Ishikawa (cell line): Measurements from ENCODE around the gene DOCK8.
A peak's percentile ranks its signal among the peaks of the same experiment; 100 is the strongest.

Experiments used
- CEBPB ChIP-seq: IDR thresholded peaks from 2 replicates; pipeline ENCODE4 v1.6.1; 2012
- CREB1 ChIP-seq: IDR thresholded peaks from 2 replicates; pipeline ENCODE4 v1.6.1; 2012; ENCODE audit warnings: low read depth
- EGR1 ChIP-seq: IDR thresholded peaks from 2 replicates; pipeline ENCODE4 v1.6.1; 2012
- EP300 ChIP-seq: IDR thresholded peaks from 2 replicates; pipeline ENCODE4 v1.6.1; 2012; ENCODE audit warnings: borderline replicate concordance
- FOXM1 ChIP-seq: IDR thresholded peaks from 2 replicates; pipeline ENCODE4 v1.6.1; 2012; ENCODE audit warnings: low read depth, borderline replicate concordance
- NFIC ChIP-seq: IDR thresholded peaks from 2 replicates; pipeline ENCODE4 v1.6.1; 2012
- RAD21 ChIP-seq: IDR thresholded peaks from 2 replicates; pipeline ENCODE4 v1.6.1; 2012; ENCODE audit warnings: low read depth
- TAF1 ChIP-seq: IDR thresholded peaks from 2 replicates; pipeline ENCODE4 v1.6.1; 2012; ENCODE audit warnings: low read depth, mild to moderate bottlenecking
- TCF12 ChIP-seq: IDR thresholded peaks from 2 replicates; pipeline ENCODE4 v1.6.1; 2012; ENCODE audit warnings: low read depth
- TEAD4 ChIP-seq: IDR thresholded peaks from 2 replicates; pipeline ENCODE4 v1.6.1; 2012
- YY1 ChIP-seq: IDR thresholded peaks from 2 replicates; pipeline ENCODE4 v1.6.1; 2012; ENCODE audit warnings: low read depth
- ZBTB7A ChIP-seq: IDR thresholded peaks from 2 replicates; pipeline ENCODE4 v1.6.1; 2012; ENCODE audit warnings: low read depth
- TF ChIP-seq, protein P1 (sequence below): IDR thresholded peaks from 2 replicates; pipeline ENCODE4 v1.6.1; 2012; ENCODE audit warnings: low read depth, mild to moderate bottlenecking
- TF ChIP-seq, protein P2 (sequence below): IDR thresholded peaks from 2 replicates; pipeline ENCODE4 v1.6.1; 2012
- TF ChIP-seq, protein P3 (sequence below): IDR thresholded peaks from 2 replicates; pipeline ENCODE4 v1.6.1; 2012

The DOCK8 gene

DNA sequence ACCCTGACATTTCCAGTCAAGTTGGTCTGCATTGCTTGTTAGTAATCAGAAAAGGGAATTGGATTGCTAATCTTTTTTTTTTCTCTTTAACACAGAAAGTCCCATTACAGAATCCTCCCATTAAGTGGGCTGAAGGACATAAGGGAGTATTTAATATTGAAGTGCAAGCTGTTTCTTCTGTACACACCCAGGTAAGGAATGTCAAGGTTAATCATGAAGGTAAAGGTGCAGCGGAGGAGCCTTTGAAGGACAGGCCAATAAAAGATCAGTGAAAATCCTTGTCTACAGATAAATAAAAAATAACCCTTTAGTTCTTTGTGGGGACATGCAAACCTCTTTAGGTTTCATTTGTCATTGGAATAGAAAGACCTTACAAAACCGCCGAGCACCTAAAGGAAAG is 161.4 kb downstream of the DOCK8 start:
- TF ChIP-seq ZBTB7A, result no peak
- TF ChIP-seq CREB1, result no peak
- no peak for TF ChIP-seq EP300
- TF ChIP-seq NFIC, result no peak
- TF ChIP-seq EGR1, result no peak
- TF ChIP-seq, protein P1, sequence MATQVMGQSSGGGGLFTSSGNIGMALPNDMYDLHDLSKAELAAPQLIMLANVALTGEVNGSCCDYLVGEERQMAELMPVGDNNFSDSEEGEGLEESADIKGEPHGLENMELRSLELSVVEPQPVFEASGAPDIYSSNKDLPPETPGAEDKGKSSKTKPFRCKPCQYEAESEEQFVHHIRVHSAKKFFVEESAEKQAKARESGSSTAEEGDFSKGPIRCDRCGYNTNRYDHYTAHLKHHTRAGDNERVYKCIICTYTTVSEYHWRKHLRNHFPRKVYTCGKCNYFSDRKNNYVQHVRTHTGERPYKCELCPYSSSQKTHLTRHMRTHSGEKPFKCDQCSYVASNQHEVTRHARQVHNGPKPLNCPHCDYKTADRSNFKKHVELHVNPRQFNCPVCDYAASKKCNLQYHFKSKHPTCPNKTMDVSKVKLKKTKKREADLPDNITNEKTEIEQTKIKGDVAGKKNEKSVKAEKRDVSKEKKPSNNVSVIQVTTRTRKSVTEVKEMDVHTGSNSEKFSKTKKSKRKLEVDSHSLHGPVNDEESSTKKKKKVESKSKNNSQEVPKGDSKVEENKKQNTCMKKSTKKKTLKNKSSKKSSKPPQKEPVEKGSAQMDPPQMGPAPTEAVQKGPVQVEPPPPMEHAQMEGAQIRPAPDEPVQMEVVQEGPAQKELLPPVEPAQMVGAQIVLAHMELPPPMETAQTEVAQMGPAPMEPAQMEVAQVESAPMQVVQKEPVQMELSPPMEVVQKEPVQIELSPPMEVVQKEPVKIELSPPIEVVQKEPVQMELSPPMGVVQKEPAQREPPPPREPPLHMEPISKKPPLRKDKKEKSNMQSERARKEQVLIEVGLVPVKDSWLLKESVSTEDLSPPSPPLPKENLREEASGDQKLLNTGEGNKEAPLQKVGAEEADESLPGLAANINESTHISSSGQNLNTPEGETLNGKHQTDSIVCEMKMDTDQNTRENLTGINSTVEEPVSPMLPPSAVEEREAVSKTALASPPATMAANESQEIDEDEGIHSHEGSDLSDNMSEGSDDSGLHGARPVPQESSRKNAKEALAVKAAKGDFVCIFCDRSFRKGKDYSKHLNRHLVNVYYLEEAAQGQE, result no peak

DNA sequence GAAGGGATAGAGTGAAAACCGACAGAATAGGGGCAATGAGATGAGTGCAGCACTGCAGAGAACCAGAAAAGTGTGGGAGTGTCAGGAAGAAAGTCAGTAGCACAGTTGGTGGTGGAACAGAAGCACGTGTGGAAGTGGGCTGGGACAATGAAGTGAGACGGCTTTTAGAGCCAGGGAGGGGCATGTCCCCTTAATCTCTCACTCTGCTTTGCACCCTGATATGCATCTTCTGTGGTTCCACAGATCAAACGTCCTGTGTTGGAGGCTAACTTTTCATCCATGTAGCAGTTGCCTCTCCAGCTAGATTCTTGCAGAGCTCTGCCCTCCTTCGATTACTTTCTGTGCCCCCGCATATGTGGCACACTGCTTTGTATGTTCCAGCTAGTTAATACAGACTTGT is 163.6 kb downstream of the DOCK8 start:
- no peak for TF ChIP-seq CREB1
- no peak for TF ChIP-seq TCF12
- no peak for TF ChIP-seq FOXM1
- TF ChIP-seq, protein P2, sequence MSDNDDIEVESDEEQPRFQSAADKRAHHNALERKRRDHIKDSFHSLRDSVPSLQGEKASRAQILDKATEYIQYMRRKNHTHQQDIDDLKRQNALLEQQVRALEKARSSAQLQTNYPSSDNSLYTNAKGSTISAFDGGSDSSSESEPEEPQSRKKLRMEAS, result no peak
- no peak for TF ChIP-seq RAD21
- no peak for TF ChIP-seq TAF1
- TF ChIP-seq EGR1, result no peak
- no peak for TF ChIP-seq YY1
- no peak for TF ChIP-seq TEAD4
- TF ChIP-seq, protein P1, result no peak
- TF ChIP-seq, protein P3, sequence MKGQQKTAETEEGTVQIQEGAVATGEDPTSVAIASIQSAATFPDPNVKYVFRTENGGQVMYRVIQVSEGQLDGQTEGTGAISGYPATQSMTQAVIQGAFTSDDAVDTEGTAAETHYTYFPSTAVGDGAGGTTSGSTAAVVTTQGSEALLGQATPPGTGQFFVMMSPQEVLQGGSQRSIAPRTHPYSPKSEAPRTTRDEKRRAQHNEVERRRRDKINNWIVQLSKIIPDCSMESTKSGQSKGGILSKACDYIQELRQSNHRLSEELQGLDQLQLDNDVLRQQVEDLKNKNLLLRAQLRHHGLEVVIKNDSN, result no peak
- TF ChIP-seq EP300, result no peak
- TF ChIP-seq NFIC, result no peak

DNA sequence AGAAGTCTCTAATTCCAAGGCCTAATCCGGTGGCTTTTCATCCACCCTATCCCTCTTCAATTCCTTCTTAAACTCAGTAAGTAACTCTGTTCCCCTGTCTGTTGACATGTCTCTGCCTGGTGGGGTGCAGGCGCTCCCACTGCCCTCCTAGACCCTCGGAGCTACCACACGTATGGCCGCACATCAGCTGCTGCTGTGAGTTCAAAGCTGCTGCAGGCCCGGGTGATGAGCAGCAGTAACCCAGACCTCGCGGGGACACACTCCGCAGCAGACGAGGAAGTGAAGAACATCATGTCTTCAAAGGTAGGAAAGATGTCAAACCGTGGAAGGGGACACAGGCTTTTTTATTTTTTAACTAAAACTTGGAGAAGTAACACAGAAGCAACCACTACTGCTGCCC is 167.7 kb downstream of the DOCK8 start:
- TF ChIP-seq, protein P1, result no peak
- TF ChIP-seq EP300 (no peak), TEAD4 (no peak), CEBPB (no peak), YY1 (no peak), NFIC (no peak), TAF1 (no peak), TCF12 (no peak), CREB1 (no peak), FOXM1 (no peak), RAD21 (no peak), EGR1 (no peak), ZBTB7A (no peak)
- TF ChIP-seq, protein P3, result no peak
- TF ChIP-seq, protein P2, result no peak

DNA sequence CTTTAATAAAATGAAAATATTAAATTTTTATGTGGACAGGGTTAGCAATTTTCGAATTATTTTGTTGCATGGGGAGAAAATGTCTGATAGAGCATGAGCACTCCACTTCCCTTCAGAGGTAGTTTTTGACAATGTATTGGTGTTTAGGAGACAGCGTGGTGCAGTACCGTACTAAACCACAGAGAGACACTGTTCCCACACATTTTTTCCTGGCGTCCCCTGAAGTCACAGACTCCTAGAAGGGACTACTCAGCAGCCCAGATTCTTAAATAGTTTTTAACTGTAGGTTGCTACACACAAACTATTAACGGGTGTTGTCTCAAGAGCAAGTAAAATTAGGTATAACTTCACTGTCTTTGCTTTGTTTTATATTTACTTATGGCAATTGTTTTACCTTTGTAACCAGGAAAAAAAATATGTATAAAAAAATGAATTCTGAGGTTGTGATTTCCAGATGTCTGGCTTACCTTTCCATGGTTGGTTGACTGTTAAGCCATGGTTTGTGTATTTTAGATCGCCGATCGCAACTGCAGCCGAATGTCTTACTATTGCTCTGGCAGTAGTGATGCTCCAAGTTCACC is 171.2 kb downstream of the DOCK8 start:
- peak; percentile 92 for TF ChIP-seq RAD21
- TF ChIP-seq, protein P2, result no peak

DNA sequence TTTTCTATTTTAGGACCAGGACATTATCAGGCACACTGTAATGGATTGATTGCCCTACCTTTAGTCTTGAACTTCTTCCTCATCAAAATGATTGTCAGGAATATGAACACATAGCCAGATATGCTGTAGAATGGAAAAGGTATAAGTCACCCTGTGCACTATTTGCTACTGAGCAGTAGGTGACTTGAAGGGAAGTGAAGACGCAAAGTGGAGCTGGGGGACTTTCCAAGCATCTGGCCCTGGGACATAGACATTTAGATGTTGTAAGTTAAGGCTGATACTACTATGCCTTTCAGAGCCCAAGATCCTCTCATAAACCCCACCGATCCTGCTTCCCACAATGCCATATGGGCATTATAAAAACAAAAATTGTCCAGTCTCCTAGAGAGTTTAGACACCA is 174.5 kb downstream of the DOCK8 start:
- TF ChIP-seq ZBTB7A (no peak), TAF1 (no peak), FOXM1 (no peak), CEBPB (no peak)
- TF ChIP-seq, protein P3, result no peak
- TF ChIP-seq, protein P2, result no peak
